Stimulated activated CD4-positive, alpha-beta T cell treated with anti-CD3 and anti-CD28 coated beads, Interleukin-2, amount 100 ng/mL, for 4 hours (primary cell): Measurements from ENCODE around the gene SUGCT.
"Not testable (repeated sequence)": the region's sequence is repeated elsewhere in the genome, so short reads cannot be mapped to it uniquely, and the experiment has no call there.

Experiments
- DNase-seq: peaks from one replicate; pipeline ENCODE4 v3.0.0-alpha.2; 2020; ENCODE audit warnings: low read depth

SUGCT gene

DNA sequence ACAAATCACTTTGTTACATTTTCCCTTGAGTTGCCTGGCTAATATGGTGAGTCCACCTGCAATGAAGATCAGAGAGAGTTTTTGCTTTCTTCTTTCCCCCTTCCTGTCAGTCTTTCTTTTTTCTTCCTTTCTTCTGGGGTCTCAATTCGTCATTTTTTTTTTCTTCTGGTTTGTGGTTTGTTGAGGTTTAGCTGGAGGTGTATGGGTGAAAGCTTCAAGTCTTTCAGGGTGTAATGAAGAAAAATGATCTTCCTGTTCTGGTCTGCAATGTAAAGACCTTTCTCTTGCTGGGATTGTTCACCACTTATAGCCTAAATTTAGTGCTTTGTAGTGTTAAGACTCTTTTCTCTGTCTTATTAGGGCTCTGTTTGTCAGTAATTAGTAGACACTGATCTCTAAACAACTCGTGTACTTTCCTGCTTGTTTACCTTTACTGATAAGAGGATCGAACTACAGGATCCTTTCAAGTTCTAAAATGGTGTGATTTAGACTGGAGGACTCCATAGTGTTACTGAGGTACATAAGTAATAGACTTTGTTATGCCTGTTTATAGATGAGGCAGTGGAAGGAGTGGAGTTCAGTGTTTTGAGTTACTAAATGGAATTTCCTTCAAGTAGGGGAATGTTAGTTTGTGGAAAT lies 129.1 kb downstream of the SUGCT start:
- no peak for DNase-seq

DNA sequence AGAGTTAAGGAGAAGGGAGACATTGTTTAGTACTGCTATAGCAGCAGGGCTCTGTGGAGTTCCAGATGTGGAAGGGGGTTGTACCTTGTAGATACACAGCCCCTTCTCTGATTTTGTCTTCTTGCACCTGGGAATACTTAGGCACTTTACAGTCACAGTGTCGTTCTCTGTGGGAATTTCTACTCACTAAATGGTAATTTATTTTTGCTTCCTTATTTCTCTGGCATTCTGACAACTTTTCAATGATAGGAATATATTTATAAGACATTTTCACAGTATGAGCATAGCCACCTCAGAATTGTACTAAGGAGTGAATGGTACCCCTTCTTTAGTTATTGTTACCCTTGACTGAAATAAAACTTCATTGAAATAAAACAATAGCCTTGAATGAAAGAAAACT lies 132.8 kb downstream of the SUGCT start:
- DNase-seq: no peak

DNA sequence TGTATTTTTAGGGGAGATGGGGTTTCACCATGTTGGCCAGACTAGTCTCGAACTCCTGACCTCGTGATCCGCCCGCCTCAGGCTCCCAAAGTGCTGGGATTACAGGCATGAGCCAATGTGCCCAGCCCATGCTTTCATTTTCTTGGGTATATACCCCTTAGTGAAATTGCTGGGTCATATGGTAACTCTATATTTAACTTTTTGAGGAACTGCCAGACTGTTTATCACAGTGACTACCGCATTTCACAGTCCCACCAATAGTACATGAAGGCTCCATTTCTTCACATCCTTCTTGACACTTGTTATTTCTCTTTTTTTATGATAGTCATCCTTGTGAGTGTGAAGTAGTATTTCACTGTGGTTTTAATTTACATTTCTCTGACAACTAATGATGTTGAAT lies 134.0 kb downstream of the SUGCT start:
- not testable (repeated sequence) for DNase-seq

DNA sequence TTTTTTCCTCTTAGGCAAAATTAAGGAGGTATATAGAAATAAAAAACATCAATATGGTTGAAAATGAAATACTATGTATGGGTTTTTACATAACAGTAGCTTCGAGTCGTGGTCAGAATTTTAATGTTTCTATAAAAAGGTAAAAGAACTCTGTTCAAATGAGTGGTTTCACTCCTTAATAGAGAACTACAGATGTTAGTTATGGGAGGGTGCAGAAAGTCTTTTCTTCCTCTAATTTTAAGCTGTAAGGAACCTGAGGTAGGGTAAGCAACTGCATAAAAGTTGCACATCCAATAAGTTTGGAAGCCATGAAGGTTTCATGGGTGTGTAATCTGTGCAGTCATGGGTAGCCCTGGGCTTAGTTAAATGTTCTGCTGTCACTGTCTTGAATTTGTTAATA lies 141.3 kb downstream of the SUGCT start:
- no peak for DNase-seq

DNA sequence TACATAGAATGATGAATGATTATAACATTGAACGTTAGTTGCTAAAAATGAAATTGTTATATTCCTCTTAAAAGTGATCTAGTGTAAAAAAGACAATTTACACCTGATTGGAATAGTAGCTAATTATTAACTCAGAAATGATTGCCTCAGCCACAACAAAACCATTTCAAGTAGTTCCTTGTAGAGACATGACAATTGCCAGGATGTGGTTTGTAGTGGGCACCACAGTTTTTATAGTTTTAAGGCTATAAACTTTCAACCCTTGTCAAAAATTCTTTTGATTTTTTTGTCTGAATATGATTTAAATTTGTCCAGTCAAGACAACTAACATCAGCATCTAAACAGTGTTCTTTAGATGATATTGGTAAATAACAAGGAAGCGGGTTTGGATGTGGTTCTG lies 145.2 kb downstream of the SUGCT start:
- DNase-seq: no peak

DNA sequence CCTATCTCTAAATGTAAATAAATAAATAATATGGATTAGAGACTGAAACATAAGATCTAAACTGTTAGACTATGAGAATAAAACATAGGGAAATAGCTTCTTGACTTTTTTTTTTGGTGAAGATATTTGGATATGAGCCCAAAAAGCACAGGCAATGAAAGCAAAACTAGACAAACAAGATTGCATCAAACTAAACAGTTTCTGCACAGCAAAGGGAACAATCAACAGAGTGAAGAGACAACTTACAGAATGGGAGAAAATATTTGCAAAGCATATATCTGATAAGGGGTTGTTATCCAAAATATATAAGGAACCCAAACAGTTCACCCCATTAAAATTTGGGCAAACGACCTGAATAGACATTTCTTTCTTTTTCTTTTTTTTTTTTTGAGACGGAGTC lies 148.1 kb downstream of the SUGCT start:
- DNase-seq: no peak

DNA sequence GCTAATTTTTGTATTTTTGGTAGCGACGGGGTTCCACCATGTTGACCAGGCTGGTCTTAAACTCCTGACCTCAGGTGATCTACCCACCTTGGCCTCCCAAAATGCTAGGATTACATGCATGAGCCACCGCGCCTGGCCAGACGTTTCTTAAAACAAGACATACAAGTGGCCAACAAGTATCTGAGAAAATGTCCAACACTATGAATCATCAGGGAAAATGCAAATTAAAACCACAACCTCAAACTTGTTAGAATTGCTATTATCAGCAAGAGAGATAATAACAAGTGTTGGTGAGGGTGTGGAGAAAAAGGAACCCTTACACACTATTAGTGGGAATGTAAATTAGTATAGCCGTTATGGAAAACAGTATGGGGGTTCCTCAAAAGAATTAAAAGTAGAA lies 148.6 kb downstream of the SUGCT start:
- no peak for DNase-seq

DNA sequence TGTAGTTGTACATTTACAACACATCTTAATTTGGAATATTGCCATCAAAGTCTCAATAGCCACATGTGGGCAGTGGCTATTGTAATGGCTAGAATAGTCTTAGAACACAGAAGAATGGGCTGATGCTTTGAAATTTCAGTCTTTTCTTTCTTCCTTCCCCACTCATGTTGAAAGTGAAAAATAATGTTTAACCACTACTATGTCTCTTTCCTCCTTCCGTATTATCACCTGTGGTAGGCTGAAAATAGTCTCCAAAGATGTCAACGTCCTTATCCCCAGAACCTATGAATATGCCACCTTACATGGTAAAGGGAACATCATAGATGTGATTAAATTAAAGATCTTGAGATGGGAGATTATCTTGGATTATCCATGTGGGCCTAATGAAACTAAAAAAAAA lies 154.0 kb downstream of the SUGCT start:
- no peak for DNase-seq

DNA sequence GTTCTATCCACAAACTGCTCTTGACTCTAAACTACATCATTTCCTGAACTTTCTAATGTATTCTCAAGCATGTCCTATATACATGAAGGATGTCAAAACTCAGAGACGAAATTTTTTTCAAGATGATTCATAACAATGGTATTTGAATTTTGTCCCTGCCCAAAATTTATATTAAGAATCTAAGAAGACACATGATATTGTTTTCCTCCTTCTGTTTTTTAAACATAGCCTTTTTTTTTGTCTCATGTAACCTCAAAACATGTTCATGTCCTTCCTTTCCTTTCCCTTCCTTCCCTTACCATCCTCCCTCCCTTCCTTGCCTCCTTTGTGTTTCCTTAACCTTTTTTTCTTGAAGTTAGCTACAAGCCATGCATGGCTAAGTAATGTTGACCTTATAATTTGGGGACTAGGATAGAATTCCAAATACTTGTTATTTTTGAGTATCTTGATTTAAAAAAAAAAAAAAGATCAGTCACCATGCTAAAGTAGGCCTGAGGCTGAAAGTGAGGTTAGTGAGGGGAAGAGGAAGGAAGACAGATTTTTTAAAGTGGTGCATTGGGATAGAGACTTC lies 163.0 kb downstream of the SUGCT start:
- DNase-seq: no peak

DNA sequence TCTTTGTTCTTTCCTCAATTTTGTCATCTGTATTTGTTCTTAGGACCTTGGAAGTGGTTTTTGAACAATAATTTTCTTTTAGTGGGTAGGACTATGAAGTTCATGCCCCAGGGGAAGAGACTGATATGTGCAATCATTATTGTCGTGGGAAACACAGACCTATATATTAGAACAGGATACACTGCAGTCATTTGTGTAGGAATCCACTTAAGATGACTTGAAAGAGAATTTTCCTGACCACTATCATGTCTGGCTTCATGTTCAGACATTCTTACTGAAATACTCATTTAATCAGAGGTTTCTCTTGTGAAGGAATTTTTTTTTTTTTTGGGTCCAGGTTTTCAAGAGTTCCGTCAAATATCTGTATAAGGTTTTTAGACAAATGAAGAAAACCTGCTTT lies 163.6 kb downstream of the SUGCT start:
- DNase-seq: no peak

DNA sequence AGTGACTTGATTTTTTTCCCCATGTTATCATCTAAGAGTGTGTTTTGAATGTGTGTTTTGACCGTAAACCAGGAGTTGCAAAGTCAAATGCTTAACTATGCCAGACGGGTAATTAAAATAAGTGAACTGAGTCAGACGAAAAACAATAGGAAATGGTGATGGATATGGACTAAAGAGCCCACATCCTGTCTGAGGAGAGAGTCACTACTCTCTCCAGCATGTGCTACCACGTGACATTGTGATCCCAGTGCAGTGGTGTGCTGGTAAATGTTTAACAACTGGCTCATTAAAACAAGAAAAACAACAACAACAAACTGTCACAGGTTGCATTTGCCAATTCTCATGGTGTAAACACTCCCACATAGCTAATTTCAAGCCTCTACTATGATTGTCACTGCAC lies 164.3 kb downstream of the SUGCT start:
- DNase-seq: no peak

DNA sequence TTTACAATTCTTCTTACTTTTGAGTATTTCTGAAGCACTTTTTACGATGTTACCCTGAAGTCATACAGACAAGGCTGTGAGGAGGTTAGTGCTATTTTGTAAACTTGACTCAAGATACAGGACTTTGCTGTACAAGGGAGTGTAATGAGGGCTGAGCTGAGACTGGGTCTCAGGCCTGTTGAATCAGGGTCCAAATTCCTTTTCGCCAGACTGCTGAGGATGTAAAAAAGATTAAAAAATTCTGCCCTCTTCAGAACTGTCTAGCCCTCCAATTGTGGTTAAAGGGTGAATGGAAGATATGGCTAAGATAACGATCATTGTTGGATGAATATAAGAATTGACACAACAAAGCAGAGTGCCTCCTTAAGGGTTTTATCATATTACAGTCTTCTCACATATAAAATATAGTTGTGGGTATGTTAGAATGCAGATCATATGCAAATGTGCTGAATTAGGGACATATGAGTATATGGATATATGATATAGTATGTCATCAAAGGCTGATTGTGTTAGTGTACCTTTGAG lies 165.4 kb downstream of the SUGCT start:
- DNase-seq: no peak

DNA sequence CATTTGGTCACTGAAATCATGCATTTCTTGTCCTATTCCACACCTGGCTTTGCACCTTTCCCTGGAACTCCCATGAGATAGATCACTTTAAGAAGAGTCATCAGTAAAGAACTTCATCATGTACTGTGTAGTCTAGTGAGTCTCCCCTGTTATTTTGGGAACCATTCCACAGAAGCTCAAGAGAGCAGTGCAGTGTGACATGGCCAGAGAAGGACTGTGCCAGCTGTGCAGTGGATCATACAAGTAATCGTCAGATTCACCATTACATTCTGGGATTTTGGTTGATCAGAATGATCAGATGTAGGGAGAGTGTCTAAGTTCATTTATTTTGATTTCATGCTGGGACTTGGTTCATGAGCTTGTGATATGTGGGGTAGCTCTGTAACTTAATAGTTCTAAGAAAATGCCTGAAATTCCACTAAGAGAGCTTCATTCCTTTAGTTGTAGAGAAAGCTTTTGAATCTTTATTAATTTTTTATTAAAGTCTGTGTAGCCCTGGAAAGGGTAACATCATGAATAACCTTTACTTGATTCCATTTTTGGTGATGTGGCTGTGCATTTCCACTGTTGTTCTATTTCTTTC lies 166.8 kb downstream of the SUGCT start:
- no peak for DNase-seq

DNA sequence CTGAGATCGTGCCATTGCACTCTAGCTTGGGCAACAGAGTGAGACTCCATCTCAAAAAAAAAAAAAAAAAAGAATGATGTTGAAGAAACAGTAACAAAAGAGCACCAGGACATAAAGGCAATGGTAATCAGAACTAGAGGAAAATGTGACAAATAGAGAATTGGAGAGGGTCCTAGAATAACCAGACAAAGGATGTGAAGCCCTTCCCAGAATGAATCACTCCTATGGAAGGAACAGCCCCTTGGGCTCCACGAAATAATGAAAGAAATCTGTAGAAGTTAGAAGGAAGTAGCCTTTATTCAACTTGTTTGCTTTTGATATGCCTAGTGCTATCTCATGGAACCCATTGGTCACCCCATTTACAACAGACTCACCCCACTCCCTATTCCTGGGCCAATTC lies 169.2 kb downstream of the SUGCT start:
- no peak for DNase-seq

DNA sequence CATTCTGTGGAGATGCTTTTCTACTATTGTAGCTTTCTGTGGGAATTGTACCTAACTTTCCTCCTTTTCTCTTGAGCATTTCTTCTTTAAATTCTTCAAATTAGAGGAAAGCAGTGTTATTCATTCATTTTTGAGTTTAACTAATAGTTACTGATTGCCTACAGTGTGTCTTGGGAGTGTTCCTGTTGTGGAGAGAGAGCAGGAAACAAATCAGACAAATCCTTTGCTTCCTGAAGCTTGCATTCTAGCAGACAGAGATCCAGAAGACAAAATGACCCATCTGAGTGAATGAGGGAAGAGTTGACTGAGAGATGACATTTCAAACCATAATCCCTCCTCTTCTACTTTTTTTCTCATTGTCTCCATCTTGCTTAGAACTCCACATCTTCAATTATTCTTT lies 170.4 kb downstream of the SUGCT start:
- DNase-seq: no peak

DNA sequence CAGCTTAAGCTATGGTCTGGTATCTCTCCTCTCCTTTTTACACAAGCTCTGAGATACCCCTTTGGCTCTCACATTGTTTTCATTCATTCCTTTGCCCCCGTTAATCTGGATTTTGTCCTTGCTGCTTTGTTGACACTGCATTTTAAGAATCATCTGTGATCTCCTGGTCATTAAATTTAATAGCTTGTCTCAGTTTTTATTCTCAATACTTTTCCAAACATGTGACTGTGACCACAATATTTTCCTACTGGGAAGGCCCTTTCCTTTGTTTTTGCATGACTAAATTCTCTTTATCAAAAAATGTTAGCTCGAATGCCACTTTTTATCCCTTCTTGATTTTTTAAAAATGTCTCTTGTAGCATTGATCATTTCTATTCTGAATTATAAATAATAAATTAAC lies 171.2 kb downstream of the SUGCT start:
- no peak for DNase-seq

DNA sequence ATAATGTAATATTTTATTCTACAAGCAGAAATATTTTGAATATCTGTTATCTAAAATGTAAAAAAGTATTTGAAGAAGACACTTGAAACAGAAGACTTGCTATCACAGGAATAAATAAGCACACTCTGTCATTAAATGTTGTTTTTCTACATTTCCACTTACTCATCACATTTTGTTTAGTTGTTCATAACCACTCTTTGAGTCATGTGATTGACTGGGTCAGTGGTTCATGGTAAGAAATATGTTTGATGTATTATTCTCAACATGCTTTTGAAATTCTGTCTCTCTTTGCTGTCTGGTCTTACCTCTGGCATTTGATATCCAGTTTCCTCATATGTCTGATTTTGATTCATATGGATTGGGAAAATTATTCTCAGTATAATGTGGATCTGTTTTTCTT lies 171.8 kb downstream of the SUGCT start:
- no peak for DNase-seq

DNA sequence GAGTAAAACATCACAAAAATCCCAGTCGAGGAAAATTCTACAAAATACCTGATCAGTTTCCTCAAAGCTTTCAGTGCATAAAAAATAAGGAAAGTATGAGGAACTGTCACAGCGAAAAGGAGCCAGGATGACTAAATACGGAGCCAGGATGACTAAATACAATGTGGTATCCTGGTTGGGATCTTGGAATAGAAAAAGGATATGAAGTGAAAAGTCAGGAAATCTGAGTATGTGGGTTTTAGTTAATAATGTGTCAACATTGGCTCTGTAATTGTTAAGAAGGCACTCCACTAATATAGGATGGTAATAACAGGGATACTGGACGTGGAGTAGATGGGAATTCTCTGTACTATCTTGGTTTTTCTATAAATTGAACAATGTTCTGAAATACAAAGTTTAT lies 175.5 kb downstream of the SUGCT start:
- no peak for DNase-seq

DNA sequence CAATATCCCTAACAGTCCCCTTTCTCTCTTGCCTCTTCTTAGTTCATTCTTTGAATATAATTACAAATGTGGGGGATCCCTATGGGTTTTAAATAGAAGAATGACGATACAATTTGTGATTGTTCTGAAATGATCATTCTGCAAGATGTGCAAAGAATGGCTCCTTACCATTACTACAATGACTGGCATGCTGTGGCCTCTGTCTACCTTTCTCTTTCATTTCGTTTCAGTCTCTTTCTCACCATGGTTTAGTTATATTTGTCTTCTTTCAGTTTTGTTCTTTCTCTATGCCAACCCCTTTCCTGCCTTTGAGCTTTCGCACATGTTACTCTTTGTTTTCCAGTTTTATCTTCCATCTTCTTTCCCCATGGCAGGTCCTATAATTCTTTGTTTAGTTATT lies 176.5 kb downstream of the SUGCT start:
- DNase-seq: no peak

DNA sequence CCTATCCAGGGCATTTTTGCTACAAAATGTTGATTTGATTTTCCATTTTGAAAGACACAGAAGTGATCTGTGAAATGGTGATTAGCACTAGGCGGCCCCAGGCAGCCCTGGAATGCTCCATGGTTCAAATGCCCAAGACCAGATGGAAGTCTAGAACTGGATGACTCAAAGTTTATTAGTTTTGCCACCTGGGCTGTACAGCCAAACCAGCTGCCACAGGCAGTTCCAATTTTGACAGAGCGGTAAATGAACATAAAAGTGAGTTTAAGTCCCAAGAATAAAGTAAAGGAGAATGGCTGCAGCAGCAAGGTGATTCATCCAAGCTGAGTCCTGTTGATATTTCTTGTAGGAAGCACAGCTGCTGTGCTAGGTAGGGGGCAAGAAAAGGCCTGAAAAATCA lies 180.5 kb downstream of the SUGCT start:
- no peak for DNase-seq

DNA sequence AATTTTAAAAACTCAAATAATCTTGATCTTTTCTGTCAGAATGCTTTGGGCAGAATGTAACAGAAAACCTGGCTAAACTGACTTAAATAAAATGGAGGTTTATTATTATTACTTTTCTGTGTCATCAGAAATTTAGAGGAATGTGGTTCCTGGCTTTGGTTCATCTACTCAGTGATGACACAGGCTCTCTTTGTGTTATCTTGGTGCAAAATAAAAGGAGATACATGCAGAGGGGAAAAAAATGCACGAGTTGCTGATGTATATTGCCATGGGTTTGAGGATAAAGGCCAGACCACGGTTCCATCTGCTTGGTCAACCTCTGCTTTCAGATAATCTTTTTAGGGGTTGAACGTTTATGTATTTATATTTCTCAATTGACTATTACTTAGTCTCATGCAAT lies 181.4 kb downstream of the SUGCT start:
- DNase-seq: no peak

DNA sequence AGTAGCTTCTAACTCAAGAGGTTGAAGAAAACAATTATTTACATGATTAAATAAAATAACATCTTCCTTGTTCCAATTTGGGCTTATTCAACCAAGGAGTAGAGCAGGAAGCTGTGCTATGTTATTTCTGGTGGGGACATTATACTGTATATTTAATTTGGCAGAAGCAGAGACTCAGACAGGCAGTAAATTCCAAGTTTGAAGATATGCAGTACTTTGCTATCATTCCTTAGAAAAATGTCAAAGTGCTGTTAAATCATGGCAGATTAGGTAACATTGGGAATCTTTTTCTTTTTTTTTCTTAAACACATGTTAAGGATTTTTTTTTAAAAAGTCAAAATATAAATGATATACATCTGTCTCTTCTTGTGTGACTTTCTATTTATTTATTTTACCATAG lies 190.1 kb downstream of the SUGCT start:
- no peak for DNase-seq

DNA sequence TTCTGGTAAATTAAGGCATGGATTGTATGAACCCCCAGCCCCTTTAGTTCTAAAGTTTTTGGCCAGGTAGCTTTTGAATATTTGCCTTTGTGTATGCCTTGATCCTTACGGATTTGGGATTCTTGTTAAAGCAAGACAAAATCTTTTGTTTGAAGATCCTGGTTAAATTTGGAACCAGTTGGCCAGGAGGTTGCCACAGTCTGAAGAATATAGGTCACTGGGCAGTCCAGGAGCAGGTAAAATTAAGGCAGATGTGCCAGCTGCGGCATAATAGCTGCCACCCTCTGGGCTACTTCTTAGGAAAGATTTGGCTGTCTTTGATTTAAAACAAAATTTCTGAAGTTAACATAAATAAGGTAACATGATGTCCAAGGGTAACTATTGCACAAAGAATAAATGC lies 192.3 kb downstream of the SUGCT start:
- no peak for DNase-seq

DNA sequence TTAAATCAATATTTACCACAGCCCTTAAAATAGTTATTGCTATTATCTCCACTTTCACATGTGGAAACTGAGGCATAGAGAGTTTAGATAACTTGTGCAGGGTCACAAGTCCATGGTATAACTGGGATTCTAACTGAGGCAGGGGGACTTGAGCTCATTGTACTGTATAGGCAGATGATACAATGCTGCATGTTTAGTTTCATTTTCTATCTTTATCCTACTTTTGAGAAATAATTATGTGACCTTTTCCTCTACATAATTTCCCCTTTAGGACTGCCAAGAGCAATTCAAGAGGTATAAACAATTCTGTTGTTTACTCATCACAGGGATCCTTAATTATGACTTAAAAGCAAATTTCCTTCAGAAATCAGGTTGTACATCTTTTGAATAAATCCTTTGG lies 193.1 kb downstream of the SUGCT start:
- DNase-seq: no peak
